Activated CD8-positive, alpha-beta memory T cell treated with anti-CD3 and anti-CD28 coated beads, Interleukin-2, amount 50 U/mL, for 48 hours (primary cell): ENCODE measurements around the gene TUBA1A.
A peak's percentile ranks its signal among the peaks of the same experiment; 100 is the strongest.
"Not testable (repeated sequence)": the region's sequence is repeated elsewhere in the genome, so short reads cannot be mapped to it uniquely, and the experiment has no call there.

Experiments used
- DNase-seq: peaks from one replicate; pipeline ENCODE4 v3.0.0-alpha.2; 2020

The TUBA1A gene

GRCh38 chr12:49188916-49189367 lies at the start of gene TUBA1A:
Gene TUBA1A (minus strand): TSS chr12:49189080. CDS start chr12:49188979, 101 bp downstream.
- DNase-seq: peak; percentile 92

GRCh38 chr12:49236423-49236822 lies 47.5 kb upstream of the TUBA1A start:
- no peak for DNase-seq

- peak; percentile 55 for DNase-seq
Measured at GRCh38 chr12:49233842-49234526, 45.1 kb upstream of the TUBA1A start.

GRCh38 chr12:49232940-49233841 lies 44.3 kb upstream of the TUBA1A start:
- DNase-seq: no peak

GRCh38 chr12:49231878-49232655 lies 43.2 kb upstream of the TUBA1A start:
- DNase-seq: no peak

- no peak for DNase-seq
Measured at GRCh38 chr12:49230805-49231194, 41.9 kb upstream of the TUBA1A start.

- no peak for DNase-seq
Measured at GRCh38 chr12:49230176-49230804, 41.4 kb upstream of the TUBA1A start.

- DNase-seq: no peak
Measured at GRCh38 chr12:49228653-49229052, 39.8 kb upstream of the TUBA1A start.

GRCh38 chr12:49227713-49228112 lies 38.8 kb upstream of the TUBA1A start:
- DNase-seq: no peak

GRCh38 chr12:49225576-49226166 lies 36.8 kb upstream of the TUBA1A start:
- DNase-seq: no peak

GRCh38 chr12:49223590-49224369 lies 34.9 kb upstream of the TUBA1A start:
- DNase-seq: no peak

- DNase-seq: no peak
Measured at GRCh38 chr12:49223122-49223521, 34.2 kb upstream of the TUBA1A start.

GRCh38 chr12:49220972-49221371 lies 32.1 kb upstream of the TUBA1A start:
- DNase-seq: no peak

- no peak for DNase-seq
Measured at GRCh38 chr12:49219417-49220026, 30.6 kb upstream of the TUBA1A start.

- DNase-seq: no peak
Measured at GRCh38 chr12:49212572-49212971, 23.7 kb upstream of the TUBA1A start.

GRCh38 chr12:49210703-49211102 lies 21.8 kb upstream of the TUBA1A start:
- not testable (repeated sequence) for DNase-seq

- peak; percentile 3 for DNase-seq
Measured at GRCh38 chr12:49208676-49209075, 19.8 kb upstream of the TUBA1A start.

- DNase-seq: no peak
Measured at GRCh38 chr12:49208146-49208545, 19.3 kb upstream of the TUBA1A start.

- DNase-seq: no peak
Measured at GRCh38 chr12:49206389-49206788, 17.5 kb upstream of the TUBA1A start.

- no peak for DNase-seq
Measured at GRCh38 chr12:49201595-49202295, 12.9 kb upstream of the TUBA1A start.
